Activated CD8-positive, alpha-beta T cell treated with anti-CD3 and anti-CD28 coated beads for 36 hours (primary cell): Measurements from ENCODE around the gene NELFA. TPM values are rescaled to one million over a fixed set of nuclear protein-coding genes. Genes with fewer than 3 reads are reported as not detected.

ENCODE experiments used
- ATAC-seq: fragments of 200-7000 bp; cut with Tn5 transposase; one replicate; pipeline ENCODE4 v1.10.0; 2021; ENCODE audit warnings: mild to moderate bottlenecking, moderate library complexity
- CTCF ChIA-PET: fragments of 350-600 bp; sonication (Branson Sonifier 250); formaldehyde crosslinking; loops from one replicate; lab custom pipeline; 2021; ENCODE audit warnings: antibody characterized with exemption; lab: Charles Lee
- POLR2A ChIA-PET: fragments of 350-600 bp; sonication (Branson Sonifier 250); formaldehyde crosslinking; loops from one replicate; lab custom pipeline; 2021; ENCODE audit warnings: antibody characterized with exemption; lab: Charles Lee
- DNase-seq: peaks from one replicate; pipeline ENCODE4 v3.0.0-alpha.2; 2020
- H3K27ac Mint-ChIP-seq: one replicate; pipeline ENCODE4 v1.8.0; 2021; ENCODE audit warnings: mild to moderate bottlenecking, mixed read lengths
- H3K27me3 Mint-ChIP-seq: one replicate; pipeline ENCODE4 v1.8.0; 2021; ENCODE audit warnings: mixed read lengths
- H3K36me3 Mint-ChIP-seq: one replicate; pipeline ENCODE4 v1.8.0; 2021; ENCODE audit warnings: low read depth, mixed read lengths
- H3K4me1 Mint-ChIP-seq: one replicate; pipeline ENCODE4 v1.8.0; 2021; ENCODE audit warnings: low read depth, mixed read lengths
- H3K4me3 Mint-ChIP-seq: one replicate; pipeline ENCODE4 v1.8.0; 2021; ENCODE audit warnings: mild to moderate bottlenecking, moderate library complexity, mixed read lengths
- H3K9me3 Mint-ChIP-seq: one replicate; pipeline ENCODE4 v1.8.0; 2021; ENCODE audit warnings: mixed read lengths
- CTCF ChIP-seq: fragments of 200-600 bp; IDR thresholded peaks from one replicate; pipeline ENCODE4 v1.8.0; 2022; ENCODE audit warnings: antibody characterized with exemption, mild to moderate bottlenecking
- intact Hi-C: fragments of 100-400 bp; cut with micrococcal nuclease; formaldehyde crosslinking; loops from one replicate; pipeline ENCODE4 v1.10.0; 2022
- total RNA-seq, 2 experiments: library from RNA; stranded (reverse); gene quantifications; one replicate each; pipeline ENCODE4 v1.2.3, GENCODE V29; 2021

NELFA gene
- total RNA-seq, 2 experiments from 2014 or later, result 43.9 to 46.3 TPM

GRCh38 chr4:2046031-2046961 is 37.5 kb upstream of the NELFA start:
- no peak overlapping the region for H3K4me3 Mint-ChIP-seq
- no peaks in the 10 kb centered on the region for H3K4me1 Mint-ChIP-seq
- ATAC-seq, result no peak
- TF ChIP-seq CTCF, result no peak
- no peaks in the 10 kb centered on the region for H3K36me3 Mint-ChIP-seq
- H3K27ac Mint-ChIP-seq, result no peak overlapping the region
- ChIA-PET CTCF (no interaction called here), POLR2A (interaction anchor here (1.2 kb wide), 1 partner anchor 38 kb away, joined by 3 read pairs; the partner anchor contains the start of gene NELFA)
- intact Hi-C loops, result no loop called here
- H3K27me3 Mint-ChIP-seq, result peaks cover 19% of the 10 kb centered on the region
- no peaks in the 10 kb centered on the region for H3K9me3 Mint-ChIP-seq
- no peak for DNase-seq

GRCh38 chr4:2045518-2045951 is 36.8 kb upstream of the NELFA start:
- ATAC-seq, result no peak
- ChIA-PET POLR2A (no interaction called here), CTCF (no interaction called here)
- Mint-ChIP-seq H3K27ac (no peak overlapping the region), H3K9me3 (no peaks in the 10 kb centered on the region), H3K4me3 (no peak overlapping the region), H3K4me1 (no peaks in the 10 kb centered on the region), H3K36me3 (no peaks in the 10 kb centered on the region), H3K27me3 (peaks cover 14% of the 10 kb centered on the region)
- TF ChIP-seq CTCF, result no peak
- DNase-seq, result no peak
- intact Hi-C loops, result no loop called here

- Mint-ChIP-seq H3K4me1 (no peaks in the 10 kb centered on the region), H3K9me3 (no peaks in the 10 kb centered on the region), H3K27ac (no peak overlapping the region), H3K27me3 (peaks cover 19% of the 10 kb centered on the region), H3K36me3 (no peaks in the 10 kb centered on the region), H3K4me3 (no peak overlapping the region)
- POLR2A ChIA-PET, result interaction anchor here (1.0 kb wide), 1 partner anchor 32 kb away, joined by 3 read pairs; no protein-coding TSS in a partner anchor
- intact Hi-C loops, result no loop called here
- CTCF ChIA-PET, result no interaction called here
- TF ChIP-seq CTCF, result no peak
- no peak for DNase-seq
- no peak for ATAC-seq
Observed at GRCh38 chr4:2044542-2045517, 36.1 kb upstream of the NELFA start.

GRCh38 chr4:2044119-2044485 is 35.3 kb upstream of the NELFA start:
- CTCF ChIA-PET, result no interaction called here
- Mint-ChIP-seq H3K36me3 (no peaks in the 10 kb centered on the region), H3K27me3 (peaks cover 18% of the 10 kb centered on the region), H3K9me3 (no peaks in the 10 kb centered on the region), H3K27ac (no peak overlapping the region), H3K4me1 (no peaks in the 10 kb centered on the region), H3K4me3 (no peak overlapping the region)
- TF ChIP-seq CTCF, result no peak
- no peak for DNase-seq
- no peak for ATAC-seq
- intact Hi-C loops, result no loop called here
- POLR2A ChIA-PET, result no interaction called here
